ENCODE results near the gene PPP1R1C.
A peak's percentile ranks its signal among the peaks of the same experiment; 100 is the strongest.
"Not testable (repeated sequence)": the region's sequence is repeated elsewhere in the genome, so short reads cannot be mapped to it uniquely, and the experiment has no call there.

PPP1R1C gene

GRCh38 chr2:181985632-181986205, at the start of gene PPP1R1C:
Gene PPP1R1C, plus strand, starts transcription at chr2:181985853. Its CDS starts 258 bp downstream, at chr2:181986111.
- DNase-seq (ENCODE audit: low read depth) = no peak

- DNase-seq (ENCODE audit: low read depth) = peak; percentile 58
Observed at GRCh38 chr2:181937473-181937872, 48.2 kb upstream of the PPP1R1C start.

- no peak for DNase-seq (ENCODE audit: low read depth)
Observed at GRCh38 chr2:181943411-181944124, 42.1 kb upstream of the PPP1R1C start.

GRCh38 chr2:181944164-181944913, 41.3 kb upstream of the PPP1R1C start:
- DNase-seq (ENCODE audit: low read depth) = no peak

- DNase-seq (ENCODE audit: low read depth) = no peak
Observed at GRCh38 chr2:181944914-181945291, 40.8 kb upstream of the PPP1R1C start.

GRCh38 chr2:181946444-181947127, 39.1 kb upstream of the PPP1R1C start:
- no peak for DNase-seq (ENCODE audit: low read depth)

- DNase-seq (ENCODE audit: low read depth) = no peak
Observed at GRCh38 chr2:181947273-181947672, 38.4 kb upstream of the PPP1R1C start.

GRCh38 chr2:181948227-181948626, 37.4 kb upstream of the PPP1R1C start:
- no peak for DNase-seq (ENCODE audit: low read depth)

GRCh38 chr2:181949047-181949446, 36.6 kb upstream of the PPP1R1C start:
- DNase-seq (ENCODE audit: low read depth) = peak; percentile 33

GRCh38 chr2:181952404-181953226, 33.0 kb upstream of the PPP1R1C start:
- DNase-seq (ENCODE audit: low read depth) = no peak

- DNase-seq (ENCODE audit: low read depth) = peak; percentile 51
Observed at GRCh38 chr2:181953881-181954537, 31.6 kb upstream of the PPP1R1C start.

- DNase-seq (ENCODE audit: low read depth) = no peak
Observed at GRCh38 chr2:181954538-181954883, 31.1 kb upstream of the PPP1R1C start.

GRCh38 chr2:181955010-181955409, 30.6 kb upstream of the PPP1R1C start:
- DNase-seq (ENCODE audit: low read depth) = peak; percentile 81

GRCh38 chr2:181955866-181956265, 29.8 kb upstream of the PPP1R1C start:
- not testable (repeated sequence) for DNase-seq (ENCODE audit: low read depth)

GRCh38 chr2:181957668-181958067, 28.0 kb upstream of the PPP1R1C start:
- DNase-seq (ENCODE audit: low read depth) = no peak

- no peak for DNase-seq (ENCODE audit: low read depth)
Observed at GRCh38 chr2:181958726-181959125, 26.9 kb upstream of the PPP1R1C start.

- no peak for DNase-seq (ENCODE audit: low read depth)
Observed at GRCh38 chr2:181959508-181959907, 26.1 kb upstream of the PPP1R1C start.

GRCh38 chr2:181961167-181961566, 24.5 kb upstream of the PPP1R1C start:
- DNase-seq (ENCODE audit: low read depth) = not testable (repeated sequence)

GRCh38 chr2:181962142-181962541, 23.5 kb upstream of the PPP1R1C start:
- DNase-seq (ENCODE audit: low read depth) = no peak

GRCh38 chr2:181970160-181970794, 15.4 kb upstream of the PPP1R1C start:
- DNase-seq (ENCODE audit: low read depth) = no peak

GRCh38 chr2:181971032-181971431, 14.6 kb upstream of the PPP1R1C start:
- no peak for DNase-seq (ENCODE audit: low read depth)

Data from fibroblast of gingiva (primary cell).